Neutrophil (primary cell): ENCODE measurements around the gene TMEM87B.

ENCODE experiments used
- H3K27ac ChIP-seq: fragments of 200-600 bp; sonication (generic); 2 replicates; pipeline ENCODE4 v1.5.1; 2016; ENCODE audit warnings: mild to moderate bottlenecking, moderate library complexity
- H3K27me3 ChIP-seq: fragments of 200-600 bp; sonication (generic); 2 replicates; pipeline ENCODE4 v1.6.0; 2016; ENCODE audit warnings: mild to moderate bottlenecking
- H3K36me3 ChIP-seq: fragments of 200-600 bp; sonication (generic); 2 replicates; pipeline ENCODE4 v1.5.1; 2017
- H3K4me1 ChIP-seq, 2 experiments: fragments of 200-600 bp in 1 of 2; sonication (generic) in 1 of 2; 1 replicate in 1 of 2; 2 replicates in 1 of 2; pipeline versions ENCODE4 v1.5.1 to v1.6.1; 2013 to 2016; ENCODE audit warnings: low read depth in 1 of 2, low read length in 1 of 2, mild to moderate bottlenecking in 1 of 2, moderate library complexity in 1 of 2; ENCODE audit not compliant: control insufficient read depth in 1 of 2, insufficient read depth in 1 of 2
- H3K4me3 ChIP-seq, 2 experiments: fragments of 200-600 bp in 1 of 2; sonication (generic) in 1 of 2; 1 replicate in 1 of 2; 2 replicates in 1 of 2; pipeline ENCODE4 v1.5.1; 2013 to 2016; ENCODE audit warnings: low read depth in 1 of 2, low read length in 1 of 2, mild to moderate bottlenecking in 1 of 2, moderate library complexity in 1 of 2
- H3K9me3 ChIP-seq: fragments of 200-600 bp; sonication (generic); 2 replicates; pipeline ENCODE4 v1.5.1; 2016
- CTCF ChIP-seq: fragments of 200-600 bp; sonication (generic); IDR thresholded peaks from 2 replicates; pipeline ENCODE4 v1.5.1; 2016; ENCODE audit warnings: antibody characterized with exemption

Gene TMEM87B

GRCh38 chr2:112140899-112141625 is 86.0 kb downstream of the TMEM87B start:
- Histone ChIP-seq H3K9me3 (no peaks in the 10 kb centered on the region), H3K4me3 (no peak overlapping the region)

GRCh38 chr2:112141626-112142007 is 86.5 kb downstream of the TMEM87B start:
- Histone ChIP-seq H3K4me1 (peaks cover 0 to 8% of the 10 kb centered on the region in 2 experiments), H3K36me3 (no peaks in the 10 kb centered on the region), H3K4me3 (no peak overlapping the region), H3K9me3 (no peaks in the 10 kb centered on the region), H3K27ac (no peak overlapping the region), H3K27me3 (peaks cover 74% of the 10 kb centered on the region)
- TF ChIP-seq CTCF = no peak

More at GRCh38 chr2:112140899-112141625, 86.0 kb downstream of the TMEM87B start:
- Histone ChIP-seq H3K4me1 (peaks cover 0 to 8% of the 10 kb centered on the region in 2 experiments), H3K27ac (no peak overlapping the region), H3K36me3 (no peaks in the 10 kb centered on the region), H3K27me3 (peaks cover 80% of the 10 kb centered on the region)
- no peak for TF ChIP-seq CTCF

- peaks cover 0 to 8% of the 10 kb centered on the region in 2 experiments for H3K4me1 ChIP-seq
- H3K9me3 ChIP-seq = no peaks in the 10 kb centered on the region
- H3K4me3 ChIP-seq = no peak overlapping the region
- peaks cover 72% of the 10 kb centered on the region for H3K27me3 ChIP-seq
- no peaks in the 10 kb centered on the region for H3K36me3 ChIP-seq
- no peak overlapping the region for H3K27ac ChIP-seq
- no peak for TF ChIP-seq CTCF
These were observed 87.5 kb downstream of the TMEM87B start for GRCh38 chr2:112142525-112143078.

GRCh38 chr2:112143150-112143549 is 88.1 kb downstream of the TMEM87B start:
- TF ChIP-seq CTCF = no peak
- Histone ChIP-seq H3K9me3 (no peaks in the 10 kb centered on the region), H3K4me3 (no peak overlapping the region), H3K36me3 (no peaks in the 10 kb centered on the region), H3K27ac (no peak overlapping the region), H3K4me1 (peaks cover 0 to 4% of the 10 kb centered on the region in 2 experiments), H3K27me3 (peaks cover 68% of the 10 kb centered on the region)

- Histone ChIP-seq H3K27ac (no peak overlapping the region), H3K36me3 (no peaks in the 10 kb centered on the region), H3K9me3 (no peaks in the 10 kb centered on the region), H3K27me3 (peaks cover 52% of the 10 kb centered on the region), H3K4me1 (peaks cover 0 to 4% of the 10 kb centered on the region in 2 experiments), H3K4me3 (no peak overlapping the region)
- TF ChIP-seq CTCF = no peak
These were observed 89.9 kb downstream of the TMEM87B start for GRCh38 chr2:112144966-112145365.
